ENCODE measurements around the gene WARS2. TPM values are rescaled to one million over a fixed set of nuclear protein-coding genes. Genes with fewer than 3 reads are reported as not detected.

Gene WARS2
- total and polyA plus RNA-seq, 2 of the 8 experiments (the other 6 are each of a cell fraction or from before 2014, with no cell fraction given) = 4.3 to 12.9 TPM

- Histone ChIP-seq H3K4me3 (ENCODE audit: extremely low read depth in 1 of 4, insufficient read depth in 2 of 4, low read depth in 3 of 4, low read length in 4 of 4) (peak overlapping the region; percentile 10 to 57 (median 25); a peak in 6 of 8 replicates), H3K4me2 (ENCODE audit: insufficient read depth in 1 of 2, low read depth in 2 of 2, low read length in 2 of 2) (peak overlapping the region; percentile 53 to 82), H2BK120ac (replicated peaks; ENCODE audit: low read depth, low read length) (no peak overlapping the region), H4K91ac (replicated peaks; ENCODE audit: insufficient read length, low read length) (no peak overlapping the region), H3K79me2 (ENCODE audit: control insufficient read depth in 1 of 2, insufficient read depth in 2 of 2, low read length in 2 of 2) (no peaks in the 10 kb centered on the region), H3K27ac (ENCODE audit: low read depth, low read length) (no peak overlapping the region), H3K14ac (ENCODE audit: insufficient read length) (no peak overlapping the region), H3K23ac (ENCODE audit: insufficient read length) (no peak overlapping the region), H3K27me3 (replicated peaks in 1 of 4; ENCODE audit: control insufficient read depth in 3 of 4, extremely low read depth in 1 of 4, insufficient read depth in 3 of 4, low read length in 3 of 4) (peaks cover 47 to 61% (median 54%) of the 10 kb centered on the region in 4 experiments), H3K36me3 (ENCODE audit: control insufficient read depth in 2 of 4, insufficient read depth in 4 of 4, low read length in 3 of 4) (peaks cover 0 to 5% (median 0%) of the 10 kb centered on the region in 4 experiments; a peak in 1 of 8 replicates), H3K9me3 (ENCODE audit: insufficient read depth in 2 of 2, low read depth in 1 of 2, low read length in 1 of 2) (no peaks in the 10 kb centered on the region), H2AFZ (ENCODE audit: low read length) (no peak overlapping the region), H2BK5ac (ENCODE audit: low read depth, low read length) (no peak overlapping the region), H4K8ac (ENCODE audit: extremely low read depth, insufficient read depth, low read length) (no peak overlapping the region), H2BK12ac (ENCODE audit: low read depth, low read length) (no peak overlapping the region), H2AK5ac (ENCODE audit: low read depth, low read length) (no peak overlapping the region), H3K4ac (replicated peaks; ENCODE audit: insufficient read length, low read depth, low read length) (no peak overlapping the region), H3K9ac (replicated peaks in 1 of 4; ENCODE audit: extremely low read depth in 1 of 4, low read depth in 3 of 4, low read length in 3 of 4) (no peak overlapping the region), H3K79me1 (ENCODE audit: low read depth, low read length) (no peaks in the 10 kb centered on the region), H4K5ac (ENCODE audit: insufficient read length, low read depth, low read length) (no peak overlapping the region), H3K56ac (replicated peaks; ENCODE audit: insufficient read length, low read depth, low read length) (no peak overlapping the region), H3K23me2 (ENCODE audit: low read depth, low read length) (peaks cover 2% of the 10 kb centered on the region; the same call in 1 of the 2 replicates), H3K4me1 (replicated peaks in 1 of 4; ENCODE audit: control insufficient read depth in 3 of 4, insufficient read depth in 4 of 4, low read length in 3 of 4) (peaks cover 0 to 16% (median 9%) of the 10 kb centered on the region in 4 experiments; a peak in 6 of 7 replicates), H4K20me1 (replicated peaks in 1 of 2; ENCODE audit: control insufficient read depth in 1 of 2, insufficient read depth in 2 of 2, low read length in 2 of 2) (peaks cover 0 to 7% of the 10 kb centered on the region in 2 experiments), H2BK20ac (ENCODE audit: low read length) (peak overlapping the region; percentile 76; the same call in 1 of the 2 replicates), H2BK15ac (ENCODE audit: low read length) (no peak overlapping the region), H3K18ac (ENCODE audit: extremely low read depth, low read length) (peak overlapping the region; percentile 21; the same call in 1 of the 2 replicates)
- DNase-seq (ENCODE audit: low read depth in 1 of 2, low spot score in 2 of 2) (peak in 1 of 2 experiments; percentile 63), FAIRE-seq (peak; percentile 68)
- peak in 2 of 3 experiments; percentile 24 to 67; a peak in 2 of 4 replicates for TF ChIP-seq CTCF (IDR thresholded peaks at IDR 0.05; ENCODE audit: control extremely low read depth in 1 of 3, insufficient read depth in 1 of 3, low read depth in 1 of 3, low read length in 3 of 3)
- TF ChIP-seq RAD21 (IDR thresholded peaks at IDR 0.05 in 1 of 2, conservative IDR thresholded peaks at IDR 0.05 in 1 of 2; ENCODE audit: low read depth in 2 of 2, low read length in 2 of 2) = peak; percentile 72 to 74
- TF ChIP-seq KDM4A (IDR thresholded peaks at IDR 0.05; ENCODE audit: low read depth, low read length, severe bottlenecking) = peak; percentile 19
- TF ChIP-seq TCF12 (IDR thresholded peaks at IDR 0.05; ENCODE audit: low read depth, low read length) = no peak
- POLR2A ChIA-PET (ENCODE audit: partially characterized antibody) = interaction anchor here (0.7 to 0.9 kb wide), 3 partner anchors 23 to 49 kb away, joined by 3 to 4 read pairs (median 3); no protein-coding TSS in a partner anchor
- CTCF ChIA-PET (ENCODE audit: partially characterized antibody) = interaction anchor here (0.6 to 3.2 kb wide), 49 partner anchors 8 to 991 kb away, joined by 3 to 24 read pairs (median 4); partner anchors contain the start of gene TBX15
- 6% methylated on average over 22 of the region's 22 CpGs; no CpG with 5 or more reads in 1 of the 2 experiments for WGBS, 2 experiments (ENCODE audit: extremely low coverage in 1 of 2, insufficient coverage in 1 of 2, insufficient read length in 1 of 2, insufficient replicate concordance in 2 of 2, low coverage in 1 of 2, low lambda C conversion rate in 2 of 2, missing lambda C conversion rate in 1 of 2)
Observed at GRCh38 chr1:119008483-119009311, 131.8 kb downstream of the WARS2 start.

Measured in H1 (cell line).